ENCODE measurements around the gene ZC3H6. TPM values are rescaled to one million over a fixed set of nuclear protein-coding genes. Genes with fewer than 3 reads are reported as not detected.

ZC3H6 gene, protein sequence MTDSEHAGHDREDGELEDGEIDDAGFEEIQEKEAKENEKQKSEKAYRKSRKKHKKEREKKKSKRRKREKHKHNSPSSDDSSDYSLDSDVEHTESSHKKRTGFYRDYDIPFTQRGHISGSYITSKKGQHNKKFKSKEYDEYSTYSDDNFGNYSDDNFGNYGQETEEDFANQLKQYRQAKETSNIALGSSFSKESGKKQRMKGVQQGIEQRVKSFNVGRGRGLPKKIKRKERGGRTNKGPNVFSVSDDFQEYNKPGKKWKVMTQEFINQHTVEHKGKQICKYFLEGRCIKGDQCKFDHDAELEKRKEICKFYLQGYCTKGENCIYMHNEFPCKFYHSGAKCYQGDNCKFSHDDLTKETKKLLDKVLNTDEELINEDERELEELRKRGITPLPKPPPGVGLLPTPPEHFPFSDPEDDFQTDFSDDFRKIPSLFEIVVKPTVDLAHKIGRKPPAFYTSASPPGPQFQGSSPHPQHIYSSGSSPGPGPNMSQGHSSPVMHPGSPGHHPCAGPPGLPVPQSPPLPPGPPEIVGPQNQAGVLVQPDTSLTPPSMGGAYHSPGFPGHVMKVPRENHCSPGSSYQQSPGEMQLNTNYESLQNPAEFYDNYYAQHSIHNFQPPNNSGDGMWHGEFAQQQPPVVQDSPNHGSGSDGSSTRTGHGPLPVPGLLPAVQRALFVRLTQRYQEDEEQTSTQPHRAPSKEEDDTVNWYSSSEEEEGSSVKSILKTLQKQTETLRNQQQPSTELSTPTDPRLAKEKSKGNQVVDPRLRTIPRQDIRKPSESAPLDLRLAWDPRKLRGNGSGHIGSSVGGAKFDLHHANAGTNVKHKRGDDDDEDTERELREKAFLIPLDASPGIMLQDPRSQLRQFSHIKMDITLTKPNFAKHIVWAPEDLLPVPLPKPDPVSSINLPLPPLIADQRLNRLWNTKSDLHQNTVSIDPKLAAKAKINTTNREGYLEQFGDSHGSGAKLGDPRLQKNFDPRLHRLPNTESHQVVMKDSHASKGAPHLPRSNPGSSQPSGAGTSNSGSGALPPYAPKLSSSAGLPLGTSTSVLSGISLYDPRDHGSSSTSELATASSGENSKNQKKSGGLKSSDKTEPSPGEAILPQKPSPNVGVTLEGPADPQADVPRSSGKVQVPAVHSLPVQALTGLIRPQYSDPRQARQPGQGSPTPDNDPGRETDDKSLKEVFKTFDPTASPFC
- total RNA-seq (2022; extraction: Qiagen RNA extraction), result 0.17 to 0.45 TPM (median 0.38 TPM) in 5 replicates

DNA sequence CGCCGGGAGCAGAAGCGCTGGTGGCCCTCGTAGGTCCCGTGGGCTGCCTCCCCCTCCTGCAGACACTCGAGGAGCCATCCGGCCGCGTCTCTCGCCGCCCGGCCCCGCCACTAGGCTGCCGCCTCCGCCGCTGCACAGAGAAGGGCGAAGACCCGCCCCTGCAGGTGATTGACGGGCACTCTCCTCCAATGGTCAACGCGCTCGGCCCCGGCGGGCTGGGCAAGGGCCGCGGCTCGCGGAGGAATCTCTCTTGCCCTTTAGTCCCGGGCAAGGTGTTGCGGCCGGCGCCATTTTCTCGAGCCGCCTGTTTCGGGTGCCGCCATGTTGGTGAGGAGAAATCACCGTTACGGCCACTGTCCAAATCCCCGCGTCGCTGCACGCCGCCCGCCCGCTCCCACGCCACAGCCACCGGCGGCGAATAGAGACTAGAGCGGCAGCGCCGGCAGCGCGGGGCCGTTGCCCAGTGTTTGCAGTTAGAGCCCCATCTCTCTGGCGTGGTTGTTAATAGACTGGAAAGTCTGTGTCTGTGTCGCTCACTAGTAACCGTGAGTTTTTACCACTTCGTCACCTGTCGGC, at the start of gene ZC3H6:
Gene ZC3H6, plus strand, starts transcription at position 287 of the 576 bp plus-strand sequence. CDS start 398 bp downstream, outside the sequence.

DNA sequence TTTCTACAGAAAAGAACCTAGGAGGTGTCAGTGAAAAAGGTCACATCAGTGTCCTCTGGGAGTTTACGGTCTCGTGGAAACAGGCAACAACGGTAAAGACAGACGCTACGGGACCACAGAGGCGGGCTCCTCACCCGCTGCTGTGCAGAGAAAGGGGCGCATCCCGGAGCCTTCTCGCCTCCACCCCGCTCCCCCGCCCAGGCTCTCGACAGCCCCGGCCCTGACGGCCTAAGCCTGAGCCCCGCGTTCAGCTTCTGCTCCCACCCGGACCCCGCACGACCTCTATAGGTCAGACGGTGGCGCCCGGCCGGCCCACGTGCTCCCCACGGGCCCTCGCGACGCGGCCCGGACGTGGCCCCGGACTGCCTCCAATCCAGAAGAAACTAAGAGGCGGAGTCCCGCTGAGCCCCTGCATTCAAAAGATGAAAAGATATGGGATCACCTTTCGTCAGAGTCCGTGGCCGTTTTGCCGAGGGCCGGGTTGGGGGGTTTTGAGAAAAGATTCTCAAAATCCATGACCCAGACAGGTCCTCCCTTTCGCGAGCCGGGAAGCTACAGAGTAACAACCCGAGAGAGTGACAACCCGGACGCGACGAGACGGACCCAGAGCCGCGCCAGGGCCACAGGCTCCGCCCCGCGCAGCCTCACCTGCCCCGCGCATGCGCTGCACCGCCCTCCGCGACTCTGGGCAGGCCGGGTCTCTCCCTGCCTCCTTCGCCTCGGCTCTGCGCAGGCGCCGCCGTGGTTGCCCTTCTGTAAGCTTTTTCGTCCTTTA, 20.7 kb upstream of the ZC3H6 start, which contains the start of gene ZC3H8:
Gene ZC3H8, minus strand, starts transcription at position 577 of the 775 bp plus-strand sequence. Its CDS starts 61 bp downstream, at position 516.

Other genes starting within 250 kb of the ZC3H6 start
- gene TMEM87B, start 220.3 kb upstream of the ZC3H6 start, total RNA-seq (2022; extraction: Qiagen RNA extraction), result 13.2 to 19.9 TPM (median 16.4 TPM) in 5 replicates
- 0.37 to 0.67 TPM (median 0.53 TPM) in 5 replicates for gene FBLN7, start 137.2 kb upstream of the ZC3H6 start, total RNA-seq (2022; extraction: Qiagen RNA extraction)
- gene ZC3H8, start 20.6 kb upstream of the ZC3H6 start, total RNA-seq (2022; extraction: Qiagen RNA extraction), result 10.9 to 13.4 TPM (median 11.5 TPM) in 5 replicates
- 2.2 to 3.8 TPM (median 2.6 TPM) in 5 replicates for gene RGPD8, start 158.0 kb downstream of the ZC3H6 start, total RNA-seq (2022; extraction: Qiagen RNA extraction)
- 34.3 to 39.5 TPM (median 35.1 TPM) in 5 replicates for gene TTL, start 206.6 kb downstream of the ZC3H6 start, total RNA-seq (2022; extraction: Qiagen RNA extraction)